IPS-20b (cell line): ENCODE measurements around the gene SIGLEC8.
"Not testable (repeated sequence)": the region's sequence is repeated elsewhere in the genome, so short reads cannot be mapped to it uniquely, and the experiment has no call there.

Source experiments
- H3K27ac ChIP-seq: one replicate; pipeline ENCODE4 v1.5.1; 2013; ENCODE audit warnings: low read length
- H3K27me3 ChIP-seq: 2 replicates; pipeline ENCODE4 v1.6.1; 2013; ENCODE audit warnings: mild to moderate bottlenecking, low read length, inconsistent platforms; ENCODE audit not compliant: insufficient read depth
- H3K36me3 ChIP-seq: 2 replicates; pipeline ENCODE4 v1.6.1; 2013; ENCODE audit warnings: low read depth, mild to moderate bottlenecking, inconsistent platforms, low read length, moderate library complexity; ENCODE audit not compliant: insufficient read depth
- H3K4me1 ChIP-seq: 2 replicates; pipeline ENCODE4 v1.6.1; 2013; ENCODE audit warnings: mild to moderate bottlenecking, control low read depth, inconsistent platforms, low read length, moderate library complexity; ENCODE audit not compliant: insufficient read depth
- H3K4me3 ChIP-seq: 2 replicates; pipeline ENCODE4 v1.5.1; 2013; ENCODE audit warnings: mild to moderate bottlenecking, low read length, inconsistent platforms
- H3K9ac ChIP-seq: 2 replicates; pipeline ENCODE4 v1.6.1; 2013; ENCODE audit warnings: low read depth, mild to moderate bottlenecking, inconsistent platforms, low read length, moderate library complexity
- H3K9me3 ChIP-seq: 2 replicates; pipeline ENCODE4 v1.6.1; 2013; ENCODE audit warnings: mild to moderate bottlenecking, low read depth, low read length, inconsistent platforms; ENCODE audit not compliant: insufficient read depth

The SIGLEC8 gene

GRCh38 chr19:51416422-51416821 lies 41.8 kb downstream of the SIGLEC8 start:
- not testable (repeated sequence) for H3K36me3 ChIP-seq, H3K9ac ChIP-seq, H3K9me3 ChIP-seq, H3K27ac ChIP-seq, H3K4me1 ChIP-seq, H3K4me3 ChIP-seq
- peaks cover 18% of the 10 kb centered on the region for H3K27me3 ChIP-seq

DNA sequence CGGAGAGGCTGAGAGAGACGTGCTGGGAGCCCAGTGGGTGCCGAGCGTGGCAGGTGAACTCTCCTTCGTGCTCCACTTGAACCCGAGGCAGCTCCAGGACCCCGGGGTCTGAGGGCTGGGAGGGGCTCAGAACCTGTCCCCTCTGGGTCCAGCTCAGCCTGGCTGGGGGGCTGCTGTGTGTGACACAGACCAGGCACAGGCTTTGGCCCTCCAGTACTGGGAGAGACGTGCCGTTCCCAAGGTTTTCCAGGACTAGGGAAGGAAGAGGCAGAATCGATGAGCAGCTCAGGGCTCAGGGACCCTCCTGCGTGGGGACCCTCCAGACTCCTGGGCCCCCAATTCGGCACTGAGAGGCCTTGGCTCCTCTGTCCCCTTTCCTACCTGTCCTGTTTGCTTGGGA lies 43.1 kb downstream of the SIGLEC8 start:
- H3K9me3 ChIP-seq = no peaks in the 10 kb centered on the region
- no peak overlapping the region for H3K4me3 ChIP-seq
- H3K4me1 ChIP-seq = peaks cover 3% of the 10 kb centered on the region; the same call in 1 of the 2 replicates
- peaks cover 6% of the 10 kb centered on the region; the same call in 1 of the 2 replicates for H3K27me3 ChIP-seq
- H3K36me3 ChIP-seq = no peaks in the 10 kb centered on the region
- H3K9ac ChIP-seq = no peak overlapping the region
- no peak overlapping the region for H3K27ac ChIP-seq

GRCh38 chr19:51410950-51411748 lies 47.1 kb downstream of the SIGLEC8 start:
- H3K27ac ChIP-seq = no peak overlapping the region
- no peak overlapping the region for H3K9ac ChIP-seq
- no peak overlapping the region for H3K4me3 ChIP-seq
- no peaks in the 10 kb centered on the region for H3K27me3 ChIP-seq
- no peaks in the 10 kb centered on the region for H3K36me3 ChIP-seq
- H3K4me1 ChIP-seq = peaks cover 11% of the 10 kb centered on the region; the same call in 1 of the 2 replicates
- H3K9me3 ChIP-seq = no peaks in the 10 kb centered on the region; the same call in 1 of the 2 replicates

DNA sequence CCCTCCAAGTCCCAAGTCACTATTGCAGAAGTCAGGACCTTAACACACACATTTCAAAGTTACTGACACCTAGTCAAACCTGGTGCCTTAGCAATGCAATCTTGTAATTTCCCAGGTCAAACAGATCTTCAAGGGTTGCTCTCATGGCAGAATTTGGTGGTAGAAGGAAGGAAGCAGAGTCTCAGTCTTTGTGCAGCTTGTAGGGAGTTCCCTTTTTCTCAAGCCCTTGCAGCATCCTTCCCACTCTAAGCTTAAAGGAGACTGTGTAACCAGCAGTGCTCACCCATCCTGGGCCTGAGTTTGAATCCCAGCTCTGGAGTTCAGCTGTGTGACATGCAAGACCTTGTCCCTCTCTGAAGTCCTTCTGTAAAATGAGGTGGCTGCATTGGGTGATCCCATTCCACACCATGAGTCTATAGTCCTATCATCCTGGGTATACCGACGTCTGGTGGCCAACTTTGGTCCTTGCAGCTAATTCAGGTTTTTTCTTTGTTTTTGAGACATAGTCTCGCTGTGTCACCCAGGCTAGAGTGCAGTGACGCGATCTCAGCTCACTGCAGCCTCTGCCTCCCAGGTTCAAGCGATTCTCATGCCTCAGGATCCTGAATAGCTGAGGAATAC lies 50.6 kb downstream of the SIGLEC8 start:
- peak overlapping the region; percentile 1; the same call in 1 of the 2 replicates for H3K9ac ChIP-seq
- H3K4me1 ChIP-seq = peaks cover 11% of the 10 kb centered on the region; the same call in 1 of the 2 replicates
- H3K9me3 ChIP-seq = no peaks in the 10 kb centered on the region; the same call in 1 of the 2 replicates
- no peak overlapping the region for H3K4me3 ChIP-seq
- H3K27me3 ChIP-seq = no peaks in the 10 kb centered on the region
- H3K36me3 ChIP-seq = peaks cover 8% of the 10 kb centered on the region; the same call in 1 of the 2 replicates
- no peak overlapping the region for H3K27ac ChIP-seq

DNA sequence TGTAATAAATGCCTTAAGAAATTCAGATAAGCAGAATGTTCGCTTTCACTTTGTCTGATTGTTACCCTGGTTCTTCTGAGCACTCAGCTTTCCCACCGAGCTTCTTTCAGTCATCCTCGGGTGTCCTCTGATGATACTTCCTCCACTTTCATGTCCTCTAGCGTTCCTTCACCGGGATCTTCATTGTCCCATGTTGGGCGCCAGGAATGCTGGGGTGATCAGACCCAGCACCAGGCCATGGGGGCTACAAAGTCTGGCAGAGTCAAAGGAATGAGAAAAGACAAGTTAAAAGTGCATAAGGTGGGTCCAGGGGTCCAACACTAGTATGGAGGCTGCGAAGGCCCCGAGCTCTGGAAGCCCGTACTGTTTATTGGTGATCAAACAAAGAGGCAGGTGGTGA lies 56.1 kb downstream of the SIGLEC8 start:
- H3K27me3 ChIP-seq = no peaks in the 10 kb centered on the region
- peaks cover 13% of the 10 kb centered on the region; the same call in 1 of the 2 replicates for H3K36me3 ChIP-seq
- no peaks in the 10 kb centered on the region for H3K4me1 ChIP-seq
- no peak overlapping the region for H3K27ac ChIP-seq
- H3K9me3 ChIP-seq = peaks cover 18% of the 10 kb centered on the region
- H3K4me3 ChIP-seq = no peak overlapping the region
- H3K9ac ChIP-seq = no peak overlapping the region
